Activated CD4-positive, CD25-positive, alpha-beta regulatory T cell treated with anti-CD3 and anti-CD28 coated beads, Interleukin-2, amount 50 U/mL, for 24 hours (primary cell): ENCODE data around the gene MROH7.

ENCODE experiments used
- ATAC-seq, 2 donors: fragments of 150-1000 bp; cut with Tn5 transposase; one replicate each; pipeline ENCODE4 v1.10.0; 2021; ENCODE audit warnings: mild to moderate bottlenecking in 1 of 2, moderate library complexity in 1 of 2

Gene MROH7

GRCh38 chr1:54701066-54701465 is 59.5 kb downstream of the MROH7 start:
- no peak for ATAC-seq

- no peak for ATAC-seq
These were observed 60.4 kb downstream of the MROH7 start for GRCh38 chr1:54701996-54702395.

GRCh38 chr1:54703471-54703870 is 61.9 kb downstream of the MROH7 start:
- ATAC-seq, result no peak

GRCh38 chr1:54705153-54705552 is 63.6 kb downstream of the MROH7 start:
- no peak for ATAC-seq

GRCh38 chr1:54706419-54706818 is 64.8 kb downstream of the MROH7 start:
- ATAC-seq, result no peak

GRCh38 chr1:54708385-54708784 is 66.8 kb downstream of the MROH7 start:
- no peak for ATAC-seq

GRCh38 chr1:54709547-54710292 is 68.1 kb downstream of the MROH7 start:
- ATAC-seq, result no peak

GRCh38 chr1:54710434-54710833 is 68.8 kb downstream of the MROH7 start:
- ATAC-seq, result no peak

- ATAC-seq, result no peak
These were observed 69.3 kb downstream of the MROH7 start for GRCh38 chr1:54710841-54711240.

- ATAC-seq, result no peak
These were observed 70.0 kb downstream of the MROH7 start for GRCh38 chr1:54711536-54711935.

- no peak for ATAC-seq
These were observed 73.4 kb downstream of the MROH7 start for GRCh38 chr1:54714881-54715492.

GRCh38 chr1:54715493-54716298 is 74.1 kb downstream of the MROH7 start, which contains the start of gene TTC4:
TSS of gene TTC4 (plus strand) at chr1:54715861. CDS start at chr1:54715909, 48 bp downstream.
- peak; percentile 88 to 91 for ATAC-seq

GRCh38 chr1:54716299-54717047 is 74.9 kb downstream of the MROH7 start:
- ATAC-seq, result peak; percentile 64 to 66

- no peak for ATAC-seq
These were observed 80.1 kb downstream of the MROH7 start for GRCh38 chr1:54721719-54722118.

- ATAC-seq, result no peak
These were observed 82.4 kb downstream of the MROH7 start for GRCh38 chr1:54723985-54724384.

GRCh38 chr1:54724771-54725170 is 83.2 kb downstream of the MROH7 start:
- no peak for ATAC-seq

GRCh38 chr1:54728027-54728426 is 86.4 kb downstream of the MROH7 start:
- no peak for ATAC-seq

- ATAC-seq, result no peak
These were observed 95.1 kb downstream of the MROH7 start for GRCh38 chr1:54736685-54737084.

GRCh38 chr1:54738244-54738643 is 96.7 kb downstream of the MROH7 start:
- no peak for ATAC-seq

- no peak for ATAC-seq
These were observed 99.9 kb downstream of the MROH7 start for GRCh38 chr1:54741531-54741930.

GRCh38 chr1:54742282-54742681 is 100.7 kb downstream of the MROH7 start:
- no peak for ATAC-seq

- no peak for ATAC-seq
These were observed 102.0 kb downstream of the MROH7 start for GRCh38 chr1:54743416-54744226.
